GM08714 (cell line): ENCODE results near the gene KRT33B.

ENCODE experiments used
- H3K4me3 ChIP-seq: fragments of 200-500 bp; sonication (Bioruptor generic); 2 replicates; pipeline ENCODE4 v1.5.1; 2014; ENCODE audit warnings: mild to moderate bottlenecking, low read length, inconsistent platforms
- ZNF274 ChIP-seq: IDR thresholded peaks from 2 replicates; pipeline ENCODE4 v1.6.1; 2012; ENCODE audit warnings: mild to moderate bottlenecking, low read depth, low read length

The KRT33B gene

GRCh38 chr17:41326173-41327145 is 43.2 kb downstream of the KRT33B start:
- no peak for TF ChIP-seq ZNF274
- no peak overlapping the region for H3K4me3 ChIP-seq

GRCh38 chr17:41325611-41326010 is 44.0 kb downstream of the KRT33B start:
- no peak for TF ChIP-seq ZNF274

GRCh38 chr17:41325126-41325525 is 44.5 kb downstream of the KRT33B start:
- TF ChIP-seq ZNF274, result no peak
- no peak overlapping the region for H3K4me3 ChIP-seq

More at GRCh38 chr17:41325611-41326010, 44.0 kb downstream of the KRT33B start:
- no peak overlapping the region for H3K4me3 ChIP-seq

DNA sequence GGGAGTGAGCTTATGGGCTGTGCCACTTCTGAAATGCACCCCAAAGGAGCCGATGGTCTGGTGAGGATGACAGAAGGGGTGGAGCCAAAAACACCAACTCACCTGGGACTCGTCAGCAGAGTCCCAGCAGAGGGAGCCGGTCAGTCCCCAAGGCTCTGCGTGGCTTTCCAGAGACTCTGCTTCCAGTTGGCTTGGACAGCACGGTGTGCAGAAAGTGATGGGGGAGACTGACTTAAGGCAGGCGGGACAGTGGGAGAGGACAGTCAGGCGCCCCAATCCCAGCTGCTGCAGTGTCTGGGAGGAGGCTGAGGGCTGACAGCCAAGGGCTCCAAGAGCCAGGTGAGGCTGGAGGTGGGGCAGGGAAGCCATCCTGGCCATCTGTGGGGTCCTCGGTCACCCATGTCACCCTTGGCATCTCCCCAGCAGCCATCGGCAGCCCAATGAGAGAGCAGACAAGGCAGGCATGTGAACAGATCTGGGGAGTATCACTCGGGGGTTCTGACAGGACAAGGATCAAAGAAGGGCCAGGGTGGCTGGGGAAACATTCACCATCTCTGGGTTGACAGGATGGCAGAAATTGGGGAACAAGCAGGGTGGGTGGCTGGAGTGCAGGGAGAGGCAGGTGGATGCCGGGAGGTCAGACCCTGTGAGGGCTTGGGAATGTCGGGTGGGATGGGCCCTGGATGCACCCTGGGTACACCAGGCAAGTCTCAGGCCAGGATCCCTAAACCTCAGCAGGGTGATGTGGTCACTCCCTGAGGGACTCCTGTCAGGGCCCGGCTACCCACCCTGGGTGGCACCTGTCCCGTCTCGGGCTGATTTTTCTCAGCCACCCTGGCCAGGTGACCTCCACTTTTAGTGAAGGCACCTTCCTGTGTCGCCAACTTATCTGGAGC is 45.2 kb downstream of the KRT33B start:
- TF ChIP-seq ZNF274, result no peak
- H3K4me3 ChIP-seq, result no peak overlapping the region

DNA sequence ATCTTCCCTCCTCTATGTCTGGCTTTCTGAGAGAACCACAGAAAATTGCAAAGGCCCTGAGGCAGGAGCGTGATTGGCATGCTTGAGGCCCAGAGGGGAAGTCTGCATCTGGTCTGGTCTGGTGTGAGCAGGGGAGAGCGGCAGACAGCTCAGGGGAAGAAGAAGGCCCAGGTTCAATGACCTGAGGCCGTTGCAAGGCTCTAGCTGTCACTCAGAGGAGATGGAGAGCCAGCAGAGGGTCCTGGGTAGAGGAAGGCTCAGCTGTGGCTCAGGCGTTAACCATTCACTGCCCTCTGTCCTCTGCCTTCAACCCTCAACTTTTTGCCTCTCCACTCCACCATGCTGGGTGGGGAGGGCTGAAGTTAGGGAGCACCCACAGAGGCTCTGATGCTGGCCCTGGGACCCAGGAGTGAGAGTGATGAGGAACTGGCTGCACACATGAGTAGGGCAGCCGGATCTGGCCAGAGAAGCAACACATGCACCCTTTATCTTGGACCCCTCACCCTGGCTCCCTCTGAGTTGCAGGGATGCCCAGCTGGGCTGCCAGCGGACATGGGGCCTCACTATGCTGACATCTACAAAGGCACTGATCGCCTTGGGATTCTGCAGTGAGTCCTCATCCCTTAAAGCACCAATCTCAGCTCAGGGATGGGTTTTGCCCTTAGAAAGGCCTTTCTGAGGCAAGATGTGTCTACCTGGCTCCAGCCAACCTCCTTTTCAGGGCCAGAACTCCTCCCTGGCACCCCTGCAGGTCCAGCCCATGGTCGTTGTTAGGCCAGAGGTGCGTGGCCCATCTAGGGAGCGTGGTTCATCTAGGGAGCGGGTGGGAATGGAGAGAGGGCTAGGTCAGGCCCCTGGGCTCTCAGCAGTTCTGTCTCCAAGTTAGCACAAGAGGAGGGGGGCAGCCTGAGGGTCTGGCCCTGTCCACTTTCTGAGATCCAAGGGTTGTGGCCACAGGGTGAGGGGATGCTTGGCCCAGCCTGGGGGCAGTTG is 46.4 kb downstream of the KRT33B start:
- TF ChIP-seq ZNF274, result no peak
- H3K4me3 ChIP-seq, result no peak overlapping the region

DNA sequence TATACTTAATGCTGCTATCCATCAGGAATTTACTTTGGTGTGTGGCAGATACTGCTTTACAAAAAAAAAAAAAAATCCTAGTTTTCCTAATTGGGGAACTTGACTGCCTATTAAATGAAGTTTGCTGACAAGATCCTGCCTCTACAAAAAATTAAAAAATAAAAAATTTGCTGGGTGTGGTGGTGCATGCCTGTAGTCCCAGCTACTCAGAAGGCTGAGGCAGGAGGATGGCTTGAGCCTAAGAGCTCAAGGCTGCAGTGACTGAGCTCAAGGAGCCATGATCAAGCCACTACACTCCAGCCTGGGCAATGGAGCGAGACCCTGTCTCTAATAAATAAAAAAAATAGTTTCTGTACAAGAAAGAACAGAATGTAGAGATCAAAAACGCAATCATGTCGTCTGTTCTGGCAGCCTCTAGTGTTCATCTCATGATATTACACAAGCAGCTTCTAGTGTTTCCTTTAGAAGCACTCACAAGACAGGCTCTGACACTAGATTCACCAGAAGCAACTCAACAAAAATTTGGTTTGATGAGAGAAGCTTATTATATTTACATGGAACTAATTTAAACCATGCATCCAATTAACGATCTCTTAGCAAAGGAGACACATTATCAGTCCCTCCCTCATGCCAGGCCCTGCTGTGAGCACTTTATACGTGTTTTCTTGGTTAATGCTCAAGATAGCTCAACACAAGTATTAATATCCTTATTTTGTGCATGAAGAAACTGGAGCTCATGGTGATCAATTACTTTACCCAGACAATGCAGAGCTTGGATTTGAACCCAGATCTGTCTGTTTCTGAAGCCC is 47.3 kb downstream of the KRT33B start:
- no peak overlapping the region for H3K4me3 ChIP-seq
- no peak for TF ChIP-seq ZNF274

DNA sequence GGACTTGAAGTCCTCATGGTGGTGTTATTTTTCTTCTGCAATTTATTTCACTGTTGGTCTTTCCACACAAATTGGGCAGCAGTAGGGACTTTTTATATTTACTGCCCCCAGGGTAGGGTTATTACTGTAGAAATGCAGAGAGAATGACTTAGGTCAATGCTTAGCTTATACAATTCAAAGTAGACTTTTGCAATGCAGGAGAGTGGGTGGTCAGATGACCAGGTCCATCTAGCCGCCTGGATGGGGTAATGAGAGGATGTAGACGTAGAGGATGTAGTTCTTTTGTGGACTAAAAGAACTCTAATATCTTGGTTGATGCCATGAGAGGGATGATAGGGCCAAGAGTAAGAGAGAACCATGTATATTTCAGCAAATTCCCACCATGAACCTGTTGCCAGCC is 51.4 kb downstream of the KRT33B start:
- TF ChIP-seq ZNF274, result no peak
- H3K4me3 ChIP-seq, result no peak overlapping the region

DNA sequence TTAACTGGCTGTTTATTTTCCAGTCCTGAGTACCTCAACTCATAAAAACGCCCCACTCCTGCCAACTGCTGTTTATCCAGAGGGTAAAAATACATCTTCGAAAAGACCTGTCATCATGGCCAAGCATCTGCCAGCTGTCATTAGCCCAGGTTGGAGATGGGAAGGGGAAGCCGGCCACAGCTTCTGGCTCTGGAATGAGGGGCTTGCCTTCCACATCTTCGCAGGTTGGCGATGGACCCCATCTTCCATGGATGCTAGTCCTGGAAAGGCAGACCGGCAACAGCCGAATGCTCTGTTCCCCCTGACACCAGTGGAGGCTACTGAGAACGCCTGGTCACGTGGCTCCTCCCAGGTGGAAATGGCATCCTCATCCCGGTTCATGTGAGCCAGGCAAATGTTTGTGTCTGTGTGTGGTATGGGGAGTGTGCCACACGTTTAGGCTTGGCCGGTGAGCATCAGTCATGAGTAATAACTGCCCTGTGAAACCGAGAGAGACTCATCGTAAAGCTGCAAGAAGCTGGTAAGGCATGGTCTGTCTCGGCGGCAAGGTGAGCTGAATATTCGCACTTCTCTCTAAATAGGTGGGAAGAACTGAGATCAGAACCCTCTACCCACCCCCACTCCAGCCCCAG is 53.7 kb downstream of the KRT33B start:
- no peak overlapping the region for H3K4me3 ChIP-seq
- TF ChIP-seq ZNF274, result no peak

DNA sequence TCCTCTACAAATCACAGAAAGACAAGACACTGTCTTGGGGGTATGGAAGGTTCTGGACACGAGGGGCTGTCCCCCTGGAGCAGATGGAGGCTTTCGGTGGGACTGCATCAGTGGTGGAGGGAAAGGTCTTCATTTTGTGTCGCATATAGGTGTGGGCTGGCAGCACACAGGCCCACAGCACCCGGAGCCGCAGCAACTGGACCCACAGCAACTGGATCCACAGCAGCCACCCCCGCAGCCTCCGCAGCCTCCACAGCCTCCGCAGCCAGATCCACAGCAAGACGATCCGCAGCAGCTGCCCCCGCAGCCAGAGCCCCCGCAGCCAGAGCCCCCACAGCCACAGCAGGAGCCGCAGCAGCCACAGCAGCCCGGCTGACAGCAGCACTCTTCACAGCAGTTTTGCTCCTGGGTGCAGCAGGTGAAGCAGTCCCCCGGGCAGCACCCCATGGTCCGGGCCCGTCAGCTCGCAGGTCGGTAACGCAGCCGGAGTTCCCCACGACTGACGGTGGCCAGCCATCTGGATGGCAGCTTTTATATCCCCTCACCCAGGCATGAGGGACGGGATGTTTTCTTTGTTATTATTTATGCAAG is 54.3 kb downstream of the KRT33B start, which contains the start of gene KRTAP17-1:
TSS of gene KRTAP17-1 (minus strand) at position 507 of the 591 bp plus-strand sequence. CDS start at position 447, 60 bp downstream.
- TF ChIP-seq ZNF274, result no peak
- no peak within 1 kb of the TSS for H3K4me3 ChIP-seq
